SU-DHL-6 (cell line): ENCODE measurements around the gene BRPF3.

Experiments used
- EZH2phosphoT487 ChIP-seq: fragments of 200-600 bp; sonication (generic), shearing (Covaris generic); conservative IDR thresholded peaks from 2 replicates; pipeline ENCODE4 v1.6.1; 2018; ENCODE audit warnings: mild to moderate bottlenecking, antibody characterized with exemption, low read length, moderate library complexity, mixed read lengths
- TF ChIP-seq, protein P1 (sequence below): fragments of 200-600 bp; sonication (generic); IDR thresholded peaks from one replicate; pipeline ENCODE4 v1.5.1; 2017; ENCODE audit warnings: antibody characterized with exemption, mild to moderate bottlenecking, low read length, moderate library complexity; ENCODE audit not compliant: insufficient read depth, poor library complexity, severe bottlenecking

DNA sequence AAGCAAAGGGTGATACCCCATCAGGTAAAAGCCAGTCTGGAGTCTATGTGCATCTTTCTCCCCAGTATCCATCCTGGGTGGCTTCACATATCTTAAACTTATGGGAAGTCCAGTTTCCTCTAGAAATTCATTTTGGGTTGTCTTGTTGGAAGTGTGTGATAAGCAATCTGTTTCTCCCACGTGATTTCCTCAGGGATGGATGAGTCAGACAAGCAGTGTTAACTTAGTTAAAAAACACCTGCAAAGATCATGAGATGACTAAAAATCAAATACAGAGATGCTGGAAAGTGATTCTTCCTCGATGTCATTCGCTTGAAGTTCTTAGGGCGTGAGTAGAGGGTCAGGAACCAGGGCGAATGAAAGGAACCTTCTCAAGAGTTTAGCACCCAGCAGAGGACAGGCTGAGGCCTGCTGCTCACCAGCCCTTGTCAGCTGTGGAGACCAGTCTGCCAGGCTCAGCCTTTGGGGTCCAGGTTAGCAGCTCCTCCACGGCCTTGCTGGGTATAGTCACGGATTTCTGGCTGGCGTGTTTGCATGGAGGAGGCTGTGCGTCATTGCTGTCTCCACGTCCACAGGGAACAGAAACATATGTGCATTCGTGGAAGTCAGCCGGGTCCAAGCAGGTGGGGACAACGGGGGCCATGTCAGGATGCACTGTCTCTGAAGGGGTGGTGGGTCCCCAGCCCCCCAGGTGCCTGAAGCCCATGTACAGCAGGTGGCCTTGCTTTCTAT lies 70.5 kb downstream of the BRPF3 start:
- TF ChIP-seq, protein P1, sequence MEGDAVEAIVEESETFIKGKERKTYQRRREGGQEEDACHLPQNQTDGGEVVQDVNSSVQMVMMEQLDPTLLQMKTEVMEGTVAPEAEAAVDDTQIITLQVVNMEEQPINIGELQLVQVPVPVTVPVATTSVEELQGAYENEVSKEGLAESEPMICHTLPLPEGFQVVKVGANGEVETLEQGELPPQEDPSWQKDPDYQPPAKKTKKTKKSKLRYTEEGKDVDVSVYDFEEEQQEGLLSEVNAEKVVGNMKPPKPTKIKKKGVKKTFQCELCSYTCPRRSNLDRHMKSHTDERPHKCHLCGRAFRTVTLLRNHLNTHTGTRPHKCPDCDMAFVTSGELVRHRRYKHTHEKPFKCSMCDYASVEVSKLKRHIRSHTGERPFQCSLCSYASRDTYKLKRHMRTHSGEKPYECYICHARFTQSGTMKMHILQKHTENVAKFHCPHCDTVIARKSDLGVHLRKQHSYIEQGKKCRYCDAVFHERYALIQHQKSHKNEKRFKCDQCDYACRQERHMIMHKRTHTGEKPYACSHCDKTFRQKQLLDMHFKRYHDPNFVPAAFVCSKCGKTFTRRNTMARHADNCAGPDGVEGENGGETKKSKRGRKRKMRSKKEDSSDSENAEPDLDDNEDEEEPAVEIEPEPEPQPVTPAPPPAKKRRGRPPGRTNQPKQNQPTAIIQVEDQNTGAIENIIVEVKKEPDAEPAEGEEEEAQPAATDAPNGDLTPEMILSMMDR, result no peak
- no peak for TF ChIP-seq EZH2phosphoT487
